Activated CD4-positive, alpha-beta memory T cell treated with anti-CD3 and anti-CD28 coated beads, Interleukin-2, amount 10 ng/mL, durations not matched to agents 7 days and 5 days (primary cell): ENCODE results near the gene KIRREL1. TPM values are rescaled to one million over a fixed set of nuclear protein-coding genes. Genes with fewer than 3 reads are reported as not detected.
A peak's percentile ranks its signal among the peaks of the same experiment; 100 is the strongest.

Source experiments
- CTCF ChIA-PET: fragments of 350-600 bp; sonication (Branson Sonifier 250); formaldehyde crosslinking; loops from one replicate; lab custom pipeline; 2021; ENCODE audit warnings: antibody characterized with exemption, inconsistent platforms; lab: Charles Lee
- POLR2A ChIA-PET: fragments of 350-600 bp; sonication (Branson Sonifier 250); formaldehyde crosslinking; loops from one replicate; lab custom pipeline; 2021; ENCODE audit warnings: antibody characterized with exemption; lab: Charles Lee
- DNase-seq: peaks from one replicate; pipeline ENCODE4 v3.0.0-alpha.2; 2020
- H3K27ac Mint-ChIP-seq: one replicate; pipeline ENCODE4 v1.8.0; 2021; ENCODE audit warnings: mild to moderate bottlenecking, mixed read lengths
- H3K27me3 Mint-ChIP-seq: one replicate; pipeline ENCODE4 v1.8.0; 2021; ENCODE audit warnings: mixed read lengths
- H3K36me3 Mint-ChIP-seq: one replicate; pipeline ENCODE4 v1.8.0; 2021; ENCODE audit warnings: low read depth, mixed read lengths
- H3K4me1 Mint-ChIP-seq: one replicate; pipeline ENCODE4 v1.8.0; 2021; ENCODE audit warnings: mixed read lengths
- H3K4me3 Mint-ChIP-seq: one replicate; pipeline ENCODE4 v1.8.0; 2021; ENCODE audit warnings: mild to moderate bottlenecking, mixed read lengths
- H3K9me3 Mint-ChIP-seq: one replicate; pipeline ENCODE4 v1.8.0; 2021; ENCODE audit warnings: mixed read lengths
- total RNA-seq, 2 experiments: library from RNA; stranded (reverse); gene quantifications; one replicate each; pipeline ENCODE4 v1.2.3, GENCODE V29; 2021

KIRREL1 gene
- total RNA-seq, 2 experiments from 2014 or later, result not detected

DNA sequence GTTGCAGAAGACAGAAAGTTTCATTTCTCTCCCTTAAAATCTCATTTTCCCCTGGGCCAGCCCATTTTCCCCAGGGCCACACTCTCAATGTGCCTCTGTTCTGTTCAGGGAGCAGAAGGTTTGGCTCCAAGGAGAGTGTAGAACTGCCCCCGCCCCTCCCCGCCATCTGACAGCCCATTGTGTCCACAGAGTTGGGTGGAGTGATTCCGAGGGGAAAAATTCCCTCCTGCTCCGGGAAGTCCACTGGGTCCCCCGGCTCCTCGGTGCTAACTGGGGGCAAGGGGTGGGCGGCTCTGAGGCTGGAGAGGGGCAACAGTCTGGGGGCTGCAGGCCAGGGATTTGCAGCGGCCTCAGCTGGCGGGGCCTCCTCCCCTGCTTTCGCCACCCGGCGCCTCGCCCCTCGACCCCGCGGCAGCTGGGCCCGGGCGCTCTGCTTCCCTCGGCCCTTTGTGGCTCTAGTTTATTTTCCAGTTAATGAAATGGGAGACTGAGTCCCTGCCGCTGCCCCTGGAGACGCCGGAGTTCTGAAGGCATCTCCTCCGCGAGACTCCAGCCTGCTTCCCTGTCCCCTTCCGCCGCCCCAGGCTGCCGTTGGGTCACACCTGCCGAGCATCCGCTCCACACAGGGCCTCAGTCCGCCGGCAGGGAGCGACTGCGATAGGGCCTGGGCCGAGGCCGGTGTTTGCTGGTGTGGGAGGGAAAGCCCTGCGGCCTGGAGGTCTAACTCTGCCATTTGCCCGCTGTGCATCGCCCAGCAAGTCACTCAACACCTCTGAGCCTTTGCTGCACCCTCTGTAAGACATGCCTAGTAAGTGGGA lies 14.7 kb upstream of the KIRREL1 start:
- no peak overlapping the region for H3K27ac Mint-ChIP-seq
- no peaks in the 10 kb centered on the region for H3K9me3 Mint-ChIP-seq
- CTCF ChIA-PET, result no interaction called here
- H3K36me3 Mint-ChIP-seq, result no peaks in the 10 kb centered on the region
- H3K4me3 Mint-ChIP-seq, result no peak overlapping the region
- no peaks in the 10 kb centered on the region for H3K4me1 Mint-ChIP-seq
- peaks cover 9% of the 10 kb centered on the region for H3K27me3 Mint-ChIP-seq
- POLR2A ChIA-PET, result no interaction called here
- DNase-seq, result no peak

- no peak for DNase-seq
- ChIA-PET CTCF (no interaction called here), POLR2A (no interaction called here)
- no peak overlapping the region for H3K27ac Mint-ChIP-seq
- peaks cover 10% of the 10 kb centered on the region for H3K27me3 Mint-ChIP-seq
- no peaks in the 10 kb centered on the region for H3K4me1 Mint-ChIP-seq
- H3K9me3 Mint-ChIP-seq, result no peaks in the 10 kb centered on the region
- H3K36me3 Mint-ChIP-seq, result no peaks in the 10 kb centered on the region
- H3K4me3 Mint-ChIP-seq, result no peak overlapping the region
These were observed 11.3 kb upstream of the KIRREL1 start for GRCh38 chr1:157982136-157982535.

DNA sequence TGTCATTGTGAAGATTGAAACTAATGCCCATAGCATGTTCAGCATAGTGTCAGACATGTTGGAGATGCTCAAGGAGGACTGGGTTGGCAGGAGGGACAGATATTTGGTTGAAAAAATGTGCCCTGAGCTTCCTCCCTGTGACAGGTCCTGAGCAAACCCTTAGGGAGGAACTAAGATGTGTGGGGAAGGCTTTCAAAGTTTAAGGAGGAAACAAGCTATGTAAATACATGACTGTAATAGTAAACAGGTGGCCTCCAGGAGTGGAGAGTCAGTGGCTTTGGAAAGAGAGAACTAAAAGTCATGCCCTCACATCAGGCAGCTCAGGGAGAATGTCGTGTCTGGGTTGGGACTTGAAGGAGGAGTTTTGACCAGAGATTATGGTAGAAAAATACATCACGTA lies 9.7 kb upstream of the KIRREL1 start:
- Mint-ChIP-seq H3K27me3 (peaks cover 8% of the 10 kb centered on the region), H3K27ac (no peak overlapping the region), H3K9me3 (no peaks in the 10 kb centered on the region), H3K36me3 (no peaks in the 10 kb centered on the region), H3K4me3 (no peak overlapping the region), H3K4me1 (no peaks in the 10 kb centered on the region)
- POLR2A ChIA-PET, result no interaction called here
- no peak for DNase-seq
- CTCF ChIA-PET, result interaction anchor here (0.7 kb wide), 1 partner anchor 20 kb away, joined by 3 read pairs; no protein-coding TSS in a partner anchor

DNA sequence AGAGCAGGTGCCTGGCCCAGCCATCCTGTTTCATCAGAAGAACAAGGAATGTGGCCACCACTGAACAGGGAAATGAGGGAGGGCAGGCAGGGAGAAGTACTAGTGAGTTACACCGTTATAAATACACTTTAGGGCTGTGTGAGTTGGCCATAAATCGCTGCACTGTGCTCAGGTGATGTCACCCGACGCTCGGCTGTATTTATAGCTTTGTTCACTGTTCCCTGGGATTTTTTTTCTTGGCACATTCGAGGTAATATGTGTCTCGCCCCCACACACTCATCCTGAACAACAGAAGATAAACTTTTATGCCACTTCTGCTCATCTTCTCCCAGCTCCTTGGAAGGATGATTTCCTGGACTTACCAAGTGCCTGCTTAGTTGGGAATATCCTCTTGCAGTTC lies 9.0 kb upstream of the KIRREL1 start:
- no peaks in the 10 kb centered on the region for H3K9me3 Mint-ChIP-seq
- H3K4me3 Mint-ChIP-seq, result no peak overlapping the region
- H3K27ac Mint-ChIP-seq, result no peak overlapping the region
- no peaks in the 10 kb centered on the region for H3K4me1 Mint-ChIP-seq
- ChIA-PET CTCF (interaction anchor here (0.7 kb wide), 1 partner anchor 21 kb away, joined by 3 read pairs; no protein-coding TSS in a partner anchor), POLR2A (no interaction called here)
- no peaks in the 10 kb centered on the region for H3K36me3 Mint-ChIP-seq
- H3K27me3 Mint-ChIP-seq, result peaks cover 5% of the 10 kb centered on the region
- no peak for DNase-seq

DNA sequence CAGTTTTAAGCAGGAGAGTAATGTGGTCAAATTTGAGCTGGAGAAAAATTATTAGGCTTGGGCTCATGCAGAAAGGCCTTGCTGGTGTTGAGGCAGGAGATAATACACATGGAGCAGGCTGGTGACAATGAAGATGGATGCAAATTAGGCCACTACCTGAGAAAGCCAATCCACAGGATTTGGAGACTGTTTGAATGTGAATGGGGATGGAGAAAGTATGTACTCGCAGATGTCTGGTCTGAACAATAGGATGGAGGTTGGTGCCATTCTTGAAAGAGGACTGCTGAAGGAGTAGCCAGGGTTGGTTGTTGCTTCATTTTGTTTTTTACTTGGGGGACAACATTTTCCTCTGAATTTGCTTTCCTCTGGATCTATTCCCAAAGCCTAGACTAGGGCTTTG lies 8.0 kb upstream of the KIRREL1 start:
- DNase-seq, result no peak
- POLR2A ChIA-PET, result no interaction called here
- H3K27ac Mint-ChIP-seq, result no peak overlapping the region
- no peaks in the 10 kb centered on the region for H3K9me3 Mint-ChIP-seq
- CTCF ChIA-PET, result no interaction called here
- H3K4me1 Mint-ChIP-seq, result no peaks in the 10 kb centered on the region
- H3K36me3 Mint-ChIP-seq, result no peaks in the 10 kb centered on the region
- H3K4me3 Mint-ChIP-seq, result no peak overlapping the region
- peaks cover 7% of the 10 kb centered on the region for H3K27me3 Mint-ChIP-seq

GRCh38 chr1:157988002-157988401 lies 5.4 kb upstream of the KIRREL1 start:
- DNase-seq, result no peak
- peaks cover 24% of the 10 kb centered on the region for H3K27me3 Mint-ChIP-seq
- no peaks in the 10 kb centered on the region for H3K36me3 Mint-ChIP-seq
- ChIA-PET CTCF (no interaction called here), POLR2A (no interaction called here)
- H3K4me3 Mint-ChIP-seq, result no peak overlapping the region
- no peaks in the 10 kb centered on the region for H3K4me1 Mint-ChIP-seq
- H3K27ac Mint-ChIP-seq, result no peak overlapping the region
- H3K9me3 Mint-ChIP-seq, result no peaks in the 10 kb centered on the region

GRCh38 chr1:157992031-157992832 lies 1.2 kb upstream of the KIRREL1 start:
- CTCF ChIA-PET, result interaction anchor here (0.7 to 2.8 kb wide), 16 partner anchors 8 to 373 kb away, joined by 3 to 27 read pairs (median 4); no protein-coding TSS in a partner anchor
- POLR2A ChIA-PET, result interaction anchor here (0.7 to 0.8 kb wide), 2 partner anchors 155 to 759 kb away, joined by 3 read pairs; no protein-coding TSS in a partner anchor
- Mint-ChIP-seq H3K9me3 (no peaks in the 10 kb centered on the region), H3K27me3 (peaks cover 43% of the 10 kb centered on the region), H3K4me3 (no peak overlapping the region), H3K4me1 (peaks cover 2% of the 10 kb centered on the region), H3K27ac (no peak overlapping the region), H3K36me3 (no peaks in the 10 kb centered on the region)
- peak; percentile 33 for DNase-seq

- Mint-ChIP-seq H3K27ac (no peak overlapping the region), H3K27me3 (peaks cover 47% of the 10 kb centered on the region), H3K4me1 (peaks cover 2% of the 10 kb centered on the region), H3K4me3 (no peak overlapping the region), H3K9me3 (no peaks in the 10 kb centered on the region), H3K36me3 (no peaks in the 10 kb centered on the region)
- ChIA-PET CTCF (interaction anchor here (0.7 to 2.8 kb wide), 5 partner anchors 19 to 373 kb away, joined by 4 to 27 read pairs (median 5); no protein-coding TSS in a partner anchor), POLR2A (interaction anchor here (0.7 kb wide), 1 partner anchor 760 kb away, joined by 3 read pairs; no protein-coding TSS in a partner anchor)
- no peak for DNase-seq
These were observed 655 bp upstream of the KIRREL1 start for GRCh38 chr1:157992833-157993146.

GRCh38 chr1:157993918-157994605 lies 617 bp downstream of the KIRREL1 start:
- POLR2A ChIA-PET, result no interaction called here

GRCh38 chr1:157994704-157995582 lies 1.5 kb downstream of the KIRREL1 start:
- no peak for DNase-seq
- Mint-ChIP-seq H3K27ac (no peak overlapping the region), H3K36me3 (no peaks in the 10 kb centered on the region), H3K4me1 (peaks cover 2% of the 10 kb centered on the region), H3K4me3 (no peak overlapping the region), H3K9me3 (no peaks in the 10 kb centered on the region), H3K27me3 (peaks cover 55% of the 10 kb centered on the region)
- ChIA-PET POLR2A (no interaction called here), CTCF (interaction anchor here (1.4 kb wide), 1 partner anchor 17 kb away, joined by 3 read pairs; no protein-coding TSS in a partner anchor)

More at GRCh38 chr1:157993918-157994605, 617 bp downstream of the KIRREL1 start:
- peaks cover 2% of the 10 kb centered on the region for H3K4me1 Mint-ChIP-seq
- H3K27ac Mint-ChIP-seq, result no peak overlapping the region
- H3K9me3 Mint-ChIP-seq, result no peaks in the 10 kb centered on the region
- DNase-seq, result no peak
- H3K36me3 Mint-ChIP-seq, result no peaks in the 10 kb centered on the region
- no peak overlapping the region for H3K4me3 Mint-ChIP-seq
- CTCF ChIA-PET, result no interaction called here
- H3K27me3 Mint-ChIP-seq, result peaks cover 49% of the 10 kb centered on the region

- Mint-ChIP-seq H3K36me3 (no peaks in the 10 kb centered on the region), H3K27ac (no peak overlapping the region), H3K4me1 (peaks cover 2% of the 10 kb centered on the region), H3K4me3 (no peak overlapping the region), H3K9me3 (no peaks in the 10 kb centered on the region), H3K27me3 (peaks cover 56% of the 10 kb centered on the region)
- ChIA-PET CTCF (interaction anchor here (1.4 kb wide), 1 partner anchor 18 kb away, joined by 3 read pairs; no protein-coding TSS in a partner anchor), POLR2A (no interaction called here)
- no peak for DNase-seq
These were observed 2.2 kb downstream of the KIRREL1 start for GRCh38 chr1:157995583-157996169.

DNA sequence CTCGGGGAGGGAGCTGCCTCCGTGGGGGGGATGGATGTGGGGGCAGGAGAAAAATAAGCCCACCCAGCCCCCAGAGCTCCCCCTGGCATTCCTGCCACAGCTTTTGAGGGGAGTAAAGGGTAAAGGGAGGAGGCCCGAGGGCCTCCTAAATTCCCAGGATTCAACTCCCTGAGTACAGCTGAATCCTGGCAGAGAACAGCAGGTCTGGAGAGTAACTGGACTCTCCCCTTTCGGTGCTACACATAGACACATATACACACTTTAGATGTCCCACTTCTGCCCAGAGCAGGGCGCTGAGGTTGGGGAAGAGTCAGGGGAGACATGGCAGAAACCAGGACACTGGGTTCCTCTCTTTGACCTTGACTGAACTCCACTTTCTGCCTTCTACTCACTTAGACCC lies 3.0 kb downstream of the KIRREL1 start:
- H3K36me3 Mint-ChIP-seq, result no peaks in the 10 kb centered on the region
- H3K4me1 Mint-ChIP-seq, result peaks cover 2% of the 10 kb centered on the region
- H3K9me3 Mint-ChIP-seq, result no peaks in the 10 kb centered on the region
- no peak for DNase-seq
- POLR2A ChIA-PET, result no interaction called here
- CTCF ChIA-PET, result interaction anchor here (0.7 to 1.4 kb wide), 2 partner anchors 19 to 105 kb away, joined by 3 read pairs; no protein-coding TSS in a partner anchor
- no peak overlapping the region for H3K27ac Mint-ChIP-seq
- peaks cover 54% of the 10 kb centered on the region for H3K27me3 Mint-ChIP-seq
- no peak overlapping the region for H3K4me3 Mint-ChIP-seq
